IgD-negative memory B cell (primary cell): Measurements from ENCODE around the gene RNF146. TPM values are rescaled to one million over a fixed set of nuclear protein-coding genes. Genes with fewer than 3 reads are reported as not detected.
"Not testable (repeated sequence)": the region's sequence is repeated elsewhere in the genome, so short reads cannot be mapped to it uniquely, and the experiment has no call there.

Experiments
- H3K27ac Mint-ChIP-seq, 3 donors: one replicate each; pipeline ENCODE4 v1.8.0; 2020 to 2022; ENCODE audit warnings: mild to moderate bottlenecking in 3 of 3, mixed read lengths in 3 of 3, moderate library complexity in 1 of 3
- H3K27me3 Mint-ChIP-seq: one replicate; pipeline ENCODE4 v1.8.0; 2021; ENCODE audit warnings: mixed read lengths
- H3K36me3 Mint-ChIP-seq: one replicate; pipeline ENCODE4 v1.8.0; 2020; ENCODE audit warnings: mild to moderate bottlenecking, mixed read lengths
- H3K4me1 Mint-ChIP-seq, 3 donors: one replicate each; pipeline ENCODE4 v1.8.0; 2020 to 2022; ENCODE audit warnings: mixed read lengths in 3 of 3, mild to moderate bottlenecking in 1 of 3
- H3K4me3 Mint-ChIP-seq, 4 donors: one replicate each; pipeline ENCODE4 v1.8.0; 2020 to 2022; ENCODE audit warnings: mild to moderate bottlenecking in 4 of 4, mixed read lengths in 4 of 4, moderate library complexity in 3 of 4
- H3K9me3 Mint-ChIP-seq, 3 donors: one replicate each; pipeline ENCODE4 v1.8.0; 2020 to 2021; ENCODE audit warnings: mixed read lengths in 3 of 3, mild to moderate bottlenecking in 1 of 3
- polyA plus RNA-seq: library from polyadenylated mRNA; unstranded; fragments of 300-500 nt; fragmentation: Illumina TruSeq; gene quantifications from one replicate; pipeline ENCODE4 v1.2.3, GENCODE V29; 2021

The RNF146 gene
- polyA plus RNA-seq, 1 donor from 2014 or later = 16.4 TPM

DNA sequence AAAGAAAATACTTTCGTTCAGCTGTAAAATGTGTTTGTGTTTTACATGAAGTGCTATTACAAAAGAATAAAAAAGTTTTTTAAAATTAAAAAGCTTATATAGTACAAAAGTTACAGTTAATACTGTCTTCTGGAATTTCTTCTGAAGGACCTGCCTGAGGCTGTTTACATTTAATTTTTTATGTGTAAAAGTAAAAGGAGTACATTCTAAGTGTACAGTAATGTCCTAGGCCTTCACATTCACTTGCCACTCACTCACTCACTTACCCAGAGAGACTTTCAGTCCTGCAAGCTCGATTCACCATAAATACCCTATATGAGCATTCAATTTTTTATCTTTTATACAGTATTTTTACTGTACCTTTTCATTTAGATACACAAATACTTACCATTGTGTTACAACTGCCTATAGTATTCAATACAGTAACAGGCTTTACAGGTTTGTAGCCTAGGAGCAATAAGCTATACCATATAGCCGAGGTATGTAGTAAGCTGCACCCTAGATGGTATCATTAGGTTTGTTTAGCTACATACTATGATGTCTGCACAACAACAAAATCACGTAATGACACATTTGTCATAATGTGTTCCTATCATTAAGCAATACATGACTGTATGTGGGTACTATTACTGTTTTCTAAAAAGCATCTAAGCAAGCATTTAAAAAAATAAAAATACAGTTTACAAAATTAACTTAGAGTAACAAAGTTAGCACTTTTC, 33.0 kb downstream of the RNF146 start:
- Mint-ChIP-seq H3K27me3 (no peaks in the 10 kb centered on the region), H3K4me3 (no peak overlapping the region), H3K36me3 (no peaks in the 10 kb centered on the region), H3K4me1 (peaks cover 5 to 15% (median 13%) of the 10 kb centered on the region in 3 donors), H3K9me3 (no peaks in the 10 kb centered on the region), H3K27ac (no peak overlapping the region)

DNA sequence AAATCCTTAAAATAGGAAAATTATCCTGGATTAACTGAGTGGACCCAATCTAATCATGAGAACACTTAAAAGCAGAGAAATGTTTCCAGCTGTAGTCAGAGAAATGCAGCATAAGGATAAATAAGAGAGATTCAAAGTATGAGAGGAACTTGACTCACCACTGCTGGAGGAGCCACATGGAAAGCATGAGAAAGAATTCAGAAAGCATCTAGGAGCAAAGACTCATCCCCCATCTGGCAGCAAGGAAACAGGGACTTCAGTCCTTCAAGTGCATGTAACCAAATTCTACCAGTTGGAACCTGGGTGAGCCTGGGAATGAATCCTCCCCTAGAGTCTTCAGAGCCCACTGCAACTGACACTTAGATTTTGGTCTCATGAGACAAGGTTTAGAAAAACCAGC, 33.7 kb downstream of the RNF146 start:
- Mint-ChIP-seq H3K4me1 (peaks cover 7 to 21% (median 15%) of the 10 kb centered on the region in 3 donors), H3K4me3 (no peak overlapping the region), H3K27me3 (no peaks in the 10 kb centered on the region), H3K27ac (peak overlapping the region in 1 of 3 donors; percentile 9), H3K36me3 (no peaks in the 10 kb centered on the region), H3K9me3 (no peaks in the 10 kb centered on the region)

DNA sequence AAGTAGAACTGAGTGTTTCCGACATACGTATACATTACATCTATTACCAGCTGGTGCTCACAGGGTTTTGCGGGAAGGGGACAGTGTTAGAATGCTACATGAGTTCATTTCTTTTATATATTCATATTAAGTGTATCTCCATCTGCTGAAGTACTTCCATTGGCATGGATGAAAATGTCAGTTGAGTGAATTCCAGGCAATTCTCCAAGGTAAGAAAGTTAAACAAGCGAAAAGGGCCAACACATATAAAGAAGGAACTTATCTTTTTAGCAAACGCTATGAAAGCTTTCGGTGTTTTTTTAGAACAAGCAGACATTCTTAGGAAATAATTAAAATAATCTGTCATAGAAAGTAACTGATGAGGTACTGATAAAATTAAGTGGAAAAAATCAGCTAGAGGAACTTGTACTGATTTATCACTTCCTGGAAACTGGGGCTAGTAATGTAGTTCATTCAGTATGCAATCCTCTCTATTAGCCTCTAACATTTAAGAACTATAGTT, 34.6 kb downstream of the RNF146 start:
- H3K27me3 Mint-ChIP-seq = no peaks in the 10 kb centered on the region
- H3K9me3 Mint-ChIP-seq = peaks cover 0 to 5% (median 0%) of the 10 kb centered on the region in 3 donors
- H3K27ac Mint-ChIP-seq = no peak overlapping the region
- H3K4me3 Mint-ChIP-seq = no peak overlapping the region
- H3K36me3 Mint-ChIP-seq = no peaks in the 10 kb centered on the region
- H3K4me1 Mint-ChIP-seq = peaks cover 8 to 29% (median 16%) of the 10 kb centered on the region in 3 donors

DNA sequence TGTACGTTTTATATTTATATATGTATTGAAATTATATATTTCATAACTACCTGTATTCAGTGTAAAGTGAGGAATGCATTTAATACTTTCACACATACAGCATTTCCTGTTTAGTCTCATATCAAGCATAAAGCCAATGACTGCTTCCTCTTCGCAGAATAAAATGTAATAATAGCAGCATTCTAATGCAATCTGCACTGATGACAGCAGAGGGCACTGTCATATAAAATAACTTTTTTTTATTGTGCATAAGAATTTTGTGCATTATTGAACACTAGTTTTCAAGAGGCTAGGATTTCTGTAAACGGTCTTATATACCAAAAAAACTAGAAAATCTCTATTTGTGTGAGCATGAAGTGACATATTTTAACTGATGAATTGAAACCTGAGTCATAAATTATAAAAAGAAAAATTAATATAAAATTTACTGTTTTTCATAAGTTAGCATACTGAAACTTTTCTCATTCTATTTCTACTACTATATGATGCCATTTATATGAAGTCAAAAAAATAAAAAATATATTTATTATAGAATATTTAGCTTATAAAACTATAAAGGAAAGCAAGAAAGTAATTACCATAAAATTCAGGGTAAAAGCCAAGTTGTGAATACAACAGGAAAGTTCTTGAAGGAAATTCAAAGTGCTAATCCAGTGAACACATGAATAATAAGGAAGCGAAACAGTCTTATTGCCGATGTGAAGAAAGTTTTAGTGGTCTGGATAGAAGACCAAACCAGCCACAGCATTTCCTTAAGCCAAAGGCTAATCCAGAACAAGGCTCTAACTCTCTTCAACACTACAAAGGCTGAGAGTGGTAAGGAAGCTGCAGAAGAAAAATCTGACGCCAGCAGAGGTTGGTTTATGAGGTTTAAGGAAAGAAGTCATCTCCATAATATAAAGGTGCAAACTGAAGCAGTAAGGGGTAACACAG, 36.3 kb downstream of the RNF146 start:
- Mint-ChIP-seq H3K27ac (peak overlapping the region in 1 of 3 donors; percentile 71), H3K9me3 (peaks cover 0 to 9% (median 0%) of the 10 kb centered on the region in 3 donors), H3K27me3 (no peaks in the 10 kb centered on the region), H3K36me3 (peaks cover 2% of the 10 kb centered on the region), H3K4me3 (no peak overlapping the region), H3K4me1 (peaks cover 8 to 34% (median 22%) of the 10 kb centered on the region in 3 donors)

- H3K27ac Mint-ChIP-seq = peak overlapping the region in 1 of 3 donors; percentile 71
Measured at GRCh38 chr6:127303917-127304316, 37.3 kb downstream of the RNF146 start.

DNA sequence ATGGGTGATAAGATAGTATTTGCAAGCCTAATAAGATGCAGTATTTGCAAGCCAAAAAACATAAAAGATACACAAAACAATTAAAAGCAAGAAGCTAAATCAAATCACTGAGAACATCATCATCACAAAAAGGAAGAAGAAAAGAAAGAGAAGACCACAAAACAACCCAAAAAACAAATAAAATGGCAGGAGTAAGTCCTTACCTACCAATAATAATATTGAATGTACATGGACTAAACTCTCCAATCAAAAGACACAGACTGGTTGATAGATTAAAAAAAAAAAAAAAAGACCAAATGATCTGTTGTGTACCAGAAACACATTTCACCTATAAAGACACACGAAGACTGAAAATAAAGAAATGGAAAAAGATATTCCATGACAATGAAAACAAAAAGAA, 39.1 kb downstream of the RNF146 start:
- H3K27ac Mint-ChIP-seq = peak overlapping the region in 1 of 3 donors; percentile 13
- H3K4me1 Mint-ChIP-seq = peaks cover 12 to 51% (median 36%) of the 10 kb centered on the region in 3 donors
- H3K4me3 Mint-ChIP-seq = no peak overlapping the region
- H3K36me3 Mint-ChIP-seq = peaks cover 17% of the 10 kb centered on the region
- H3K9me3 Mint-ChIP-seq = peaks cover 0 to 12% (median 0%) of the 10 kb centered on the region in 3 donors
- H3K27me3 Mint-ChIP-seq = no peaks in the 10 kb centered on the region

More at GRCh38 chr6:127303917-127304316, 37.3 kb downstream of the RNF146 start:
- Mint-ChIP-seq H3K36me3 (peaks cover 8% of the 10 kb centered on the region), H3K27me3 (no peaks in the 10 kb centered on the region), H3K4me3 (no peak overlapping the region), H3K9me3 (peaks cover 0 to 12% (median 0%) of the 10 kb centered on the region in 3 donors), H3K4me1 (peaks cover 9 to 41% (median 27%) of the 10 kb centered on the region in 3 donors)

- Mint-ChIP-seq H3K36me3 (peaks cover 8% of the 10 kb centered on the region), H3K27ac (peak overlapping the region in 1 of 3 donors; percentile 39), H3K9me3 (no peaks in the 10 kb centered on the region), H3K4me1 (peaks cover 7 to 13% (median 9%) of the 10 kb centered on the region in 3 donors), H3K27me3 (no peaks in the 10 kb centered on the region), H3K4me3 (no peak overlapping the region)
Measured at GRCh38 chr6:127317388-127318128, 50.9 kb downstream of the RNF146 start.

DNA sequence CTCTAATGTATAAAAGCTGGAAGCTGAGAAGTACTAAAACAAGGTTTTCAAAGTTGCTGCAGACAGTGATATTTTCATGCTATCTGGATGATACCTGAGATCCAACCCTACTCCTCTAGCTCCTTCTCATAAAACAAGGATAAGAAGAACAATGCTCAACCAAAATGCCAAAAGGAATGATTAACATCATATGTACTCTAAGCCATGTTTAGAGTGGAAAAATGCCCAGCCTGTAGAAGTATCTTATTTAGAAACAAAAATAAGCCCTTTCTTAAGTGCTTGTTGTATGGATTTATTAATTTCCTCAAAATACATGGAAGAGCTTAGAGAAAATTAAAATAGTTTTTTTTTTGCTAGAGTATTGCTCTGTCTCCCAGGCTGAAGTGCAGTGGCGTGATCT, 53.0 kb downstream of the RNF146 start:
- Mint-ChIP-seq H3K36me3 (peaks cover 10% of the 10 kb centered on the region), H3K4me1 (peaks cover 5 to 13% (median 9%) of the 10 kb centered on the region in 3 donors), H3K27ac (no peak overlapping the region)

DNA sequence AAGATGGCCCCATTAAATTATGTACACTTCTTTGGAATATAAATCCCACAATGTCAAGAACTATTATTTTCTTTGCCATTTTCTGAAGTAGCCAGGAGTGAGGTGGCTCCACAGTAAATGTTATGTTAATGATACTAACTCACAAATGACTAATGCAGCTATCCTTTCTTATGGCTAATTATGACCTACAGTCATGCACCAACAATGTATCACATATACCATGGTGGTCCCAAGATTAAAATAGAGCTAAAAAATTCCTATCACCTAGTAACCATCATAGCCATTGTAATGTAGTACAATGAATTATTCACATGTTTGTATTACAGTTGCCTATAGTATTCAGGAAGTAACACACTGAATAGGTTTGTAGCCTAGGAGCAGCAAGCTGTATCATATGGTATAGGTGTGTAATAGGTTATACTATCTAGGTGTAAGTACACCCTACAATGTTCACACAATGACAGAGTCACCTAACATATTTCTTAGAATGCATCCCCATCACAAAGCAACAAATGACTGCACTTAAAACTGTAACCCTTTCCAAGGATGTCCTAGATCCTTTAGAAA, 61.5 kb downstream of the RNF146 start:
- Mint-ChIP-seq H3K27ac (no peak overlapping the region), H3K4me1 (peaks cover 4 to 11% (median 8%) of the 10 kb centered on the region in 3 donors), H3K4me3 (no peak overlapping the region)

More for the DNA sequence above, 53.0 kb downstream of the RNF146 start:
- Mint-ChIP-seq H3K4me3 (no peak overlapping the region), H3K9me3 (no peaks in the 10 kb centered on the region), H3K27me3 (no peaks in the 10 kb centered on the region)

GRCh38 chr6:127331256-127331655, 64.6 kb downstream of the RNF146 start:
- H3K4me1 Mint-ChIP-seq = peaks cover 16 to 34% (median 17%) of the 10 kb centered on the region in 3 donors
- H3K27me3 Mint-ChIP-seq, H3K27ac Mint-ChIP-seq, H3K36me3 Mint-ChIP-seq, H3K4me3 Mint-ChIP-seq, H3K9me3 Mint-ChIP-seq: not testable (repeated sequence)

More for the DNA sequence above, 61.5 kb downstream of the RNF146 start:
- Mint-ChIP-seq H3K36me3 (peaks cover 6% of the 10 kb centered on the region), H3K9me3 (no peaks in the 10 kb centered on the region), H3K27me3 (no peaks in the 10 kb centered on the region)

- no peak overlapping the region for H3K27ac Mint-ChIP-seq
- H3K36me3 Mint-ChIP-seq = peaks cover 2% of the 10 kb centered on the region
- H3K4me3 Mint-ChIP-seq = no peak overlapping the region
- no peaks in the 10 kb centered on the region for H3K27me3 Mint-ChIP-seq
- H3K4me1 Mint-ChIP-seq = peaks cover 16 to 43% (median 22%) of the 10 kb centered on the region in 3 donors
- no peaks in the 10 kb centered on the region for H3K9me3 Mint-ChIP-seq
Measured at GRCh38 chr6:127332383-127332961, 65.8 kb downstream of the RNF146 start.
